ENCODE measurements around the gene ZDHHC12.
A peak's percentile ranks its signal among the peaks of the same experiment; 100 is the strongest.

ZDHHC12 gene

GRCh38 chr9:128687453-128687852 is 36.5 kb downstream of the ZDHHC12 start:
- peak overlapping the region; percentile 100; the same call in 1 of the 2 replicates for H3K9ac ChIP-seq (ENCODE audit: low read length)
- H3K36me3 ChIP-seq (replicated peaks; ENCODE audit: low read depth, low read length), result peaks cover 32% of the 10 kb centered on the region
- peaks cover 96% of the 10 kb centered on the region for H3K79me2 ChIP-seq (ENCODE audit: low read length)

GRCh38 chr9:128685636-128686489 is 38.1 kb downstream of the ZDHHC12 start:
- peaks cover 52% of the 10 kb centered on the region for H3K4me1 ChIP-seq (ENCODE audit: low read length)
- peak overlapping the region; percentile 91 for H3K4me2 ChIP-seq (ENCODE audit: low read length)
- peaks cover 22% of the 10 kb centered on the region for H3K36me3 ChIP-seq (replicated peaks; ENCODE audit: low read depth, low read length)
- no peak overlapping the region for H2AFZ ChIP-seq (ENCODE audit: low read depth, low read length)
- peak overlapping the region; percentile 89 for H3K27ac ChIP-seq (ENCODE audit: low read length)
- peak overlapping the region; percentile 100 for H3K9ac ChIP-seq (ENCODE audit: low read length)
- H3K4me3 ChIP-seq (ENCODE audit: low read length), result peak overlapping the region; percentile 91
- H3K9me3 ChIP-seq (ENCODE audit: insufficient read depth, low read length), result no peaks in the 10 kb centered on the region
- no peak for TF ChIP-seq EZH2phosphoT487 (IDR thresholded peaks at IDR 0.05; ENCODE audit: low read depth)
- peaks cover 92% of the 10 kb centered on the region for H3K79me2 ChIP-seq (ENCODE audit: low read length)
- H3K27me3 ChIP-seq (ENCODE audit: low read depth, low read length), result no peaks in the 10 kb centered on the region
- peaks cover 8% of the 10 kb centered on the region for H4K20me1 ChIP-seq (ENCODE audit: insufficient read depth, low read length)

More at GRCh38 chr9:128687453-128687852, 36.5 kb downstream of the ZDHHC12 start:
- no peak for TF ChIP-seq EZH2phosphoT487 (IDR thresholded peaks at IDR 0.05; ENCODE audit: low read depth)
- no peak for TF ChIP-seq CTCF (IDR thresholded peaks at IDR 0.05; ENCODE audit: low read depth, low read length)
- Histone ChIP-seq H3K9me3 (ENCODE audit: insufficient read depth, low read length) (no peaks in the 10 kb centered on the region), H3K4me2 (ENCODE audit: low read length) (peak overlapping the region; percentile 91), H3K4me3 (ENCODE audit: low read length) (peak overlapping the region; percentile 91), H4K20me1 (ENCODE audit: insufficient read depth, low read length) (peaks cover 18% of the 10 kb centered on the region), H2AFZ (ENCODE audit: low read depth, low read length) (no peak overlapping the region), H3K27ac (ENCODE audit: low read length) (peak overlapping the region; percentile 89), H3K27me3 (ENCODE audit: low read depth, low read length) (no peaks in the 10 kb centered on the region), H3K4me1 (ENCODE audit: low read length) (peaks cover 50% of the 10 kb centered on the region)

GRCh38 chr9:128684325-128685199 is 39.4 kb downstream of the ZDHHC12 start:
- Histone ChIP-seq H3K4me3 (ENCODE audit: low read length) (peak overlapping the region; percentile 91), H3K4me2 (ENCODE audit: low read length) (peak overlapping the region; percentile 91), H3K27ac (ENCODE audit: low read length) (peak overlapping the region; percentile 89), H3K9me3 (ENCODE audit: insufficient read depth, low read length) (no peaks in the 10 kb centered on the region), H3K36me3 (replicated peaks; ENCODE audit: low read depth, low read length) (peaks cover 13% of the 10 kb centered on the region), H3K79me2 (ENCODE audit: low read length) (peaks cover 79% of the 10 kb centered on the region), H3K27me3 (ENCODE audit: low read depth, low read length) (no peaks in the 10 kb centered on the region), H3K9ac (ENCODE audit: low read length) (peak overlapping the region; percentile 100), H4K20me1 (ENCODE audit: insufficient read depth, low read length) (no peaks in the 10 kb centered on the region), H2AFZ (ENCODE audit: low read depth, low read length) (no peak overlapping the region), H3K4me1 (ENCODE audit: low read length) (peaks cover 52% of the 10 kb centered on the region)
- TF ChIP-seq EZH2phosphoT487 (IDR thresholded peaks at IDR 0.05; ENCODE audit: low read depth), result no peak

GRCh38 chr9:128684065-128684324 is 39.9 kb downstream of the ZDHHC12 start:
- H2AFZ ChIP-seq (ENCODE audit: low read depth, low read length), result no peak overlapping the region

More at GRCh38 chr9:128684065-128684324, 39.9 kb downstream of the ZDHHC12 start:
- Histone ChIP-seq H3K4me2 (ENCODE audit: low read length) (peak overlapping the region; percentile 91), H3K4me3 (ENCODE audit: low read length) (peak overlapping the region; percentile 91), H3K27me3 (ENCODE audit: low read depth, low read length) (no peaks in the 10 kb centered on the region), H4K20me1 (ENCODE audit: insufficient read depth, low read length) (no peaks in the 10 kb centered on the region), H3K9ac (ENCODE audit: low read length) (peak overlapping the region; percentile 100), H3K27ac (ENCODE audit: low read length) (peak overlapping the region; percentile 89), H3K79me2 (ENCODE audit: low read length) (peaks cover 73% of the 10 kb centered on the region), H3K9me3 (ENCODE audit: insufficient read depth, low read length) (no peaks in the 10 kb centered on the region), H3K36me3 (replicated peaks; ENCODE audit: low read depth, low read length) (peaks cover 13% of the 10 kb centered on the region), H3K4me1 (ENCODE audit: low read length) (peaks cover 52% of the 10 kb centered on the region)
- TF ChIP-seq CTCF (IDR thresholded peaks at IDR 0.05; ENCODE audit: low read depth, low read length) (no peak), EZH2phosphoT487 (IDR thresholded peaks at IDR 0.05; ENCODE audit: low read depth) (no peak)
